DMS53 treated with DMSO at 0.1 percent for 48 hours (cell line): Measurements from ENCODE around the gene HCN2.

Experiments used
- DNase-seq: peaks from one replicate; lab custom pipeline; 2025; ENCODE audit not compliant: unreplicated experiment; lab: John Stamatoyannopoulos, UW

HCN2 gene

GRCh38 chr19:651114-651818 is 61.6 kb downstream of the HCN2 start:
- no peak for DNase-seq

- no peak for DNase-seq
Measured at GRCh38 chr19:651991-652390, 62.3 kb downstream of the HCN2 start.

- DNase-seq: no peak
Measured at GRCh38 chr19:652467-653389, 63.0 kb downstream of the HCN2 start.

- no peak for DNase-seq
Measured at GRCh38 chr19:653425-653824, 63.7 kb downstream of the HCN2 start.

- DNase-seq: no peak
Measured at GRCh38 chr19:655691-656090, 66.0 kb downstream of the HCN2 start.

GRCh38 chr19:656751-657559 is 67.3 kb downstream of the HCN2 start:
- DNase-seq: no peak

GRCh38 chr19:657611-658010 is 67.9 kb downstream of the HCN2 start:
- no peak for DNase-seq

- no peak for DNase-seq
Measured at GRCh38 chr19:658059-658839, 68.6 kb downstream of the HCN2 start.

GRCh38 chr19:658916-659839 is 69.5 kb downstream of the HCN2 start:
- no peak for DNase-seq

GRCh38 chr19:660793-661426 is 71.2 kb downstream of the HCN2 start:
- DNase-seq: no peak

GRCh38 chr19:661427-662196 is 71.9 kb downstream of the HCN2 start:
- no peak for DNase-seq

GRCh38 chr19:662207-662961 is 72.7 kb downstream of the HCN2 start:
- no peak for DNase-seq

GRCh38 chr19:662962-663681 is 73.4 kb downstream of the HCN2 start, which contains the start of gene RNF126:
RNF126 (minus strand) TSS chr19:663214; CDS start chr19:663121, 93 bp downstream.
- DNase-seq: peak; percentile 58

GRCh38 chr19:663682-664117 is 74.0 kb downstream of the HCN2 start:
- no peak for DNase-seq

- DNase-seq: peak; percentile 50
Measured at GRCh38 chr19:664913-665443, 75.3 kb downstream of the HCN2 start.
